Ovary (tissue), 3 donors: ENCODE data around the gene METRNL.
"Not testable (repeated sequence)": the region's sequence is repeated elsewhere in the genome, so short reads cannot be mapped to it uniquely, and the experiment has no call there.

Source experiments
- POLR2A ChIP-seq: fragments of 450-650 bp; IDR thresholded peaks from one replicate; pipeline ENCODE4 v1.6.1; 2017; ENCODE audit warnings: antibody characterized with exemption, mild to moderate bottlenecking, moderate library complexity
- TF ChIP-seq, protein P1 (sequence below), 3 donors: fragments of 450-650 bp in 2 of 3; fragments of 200-600 bp in 1 of 3; IDR thresholded peaks; one replicate each; pipeline versions ENCODE4 v1.5.1 to v1.8.0; 2016 to 2022; ENCODE audit warnings: antibody characterized with exemption in 3 of 3, mild to moderate bottlenecking in 1 of 3
- donor health status: DM: no; HTN: no; CAD: no.

DNA sequence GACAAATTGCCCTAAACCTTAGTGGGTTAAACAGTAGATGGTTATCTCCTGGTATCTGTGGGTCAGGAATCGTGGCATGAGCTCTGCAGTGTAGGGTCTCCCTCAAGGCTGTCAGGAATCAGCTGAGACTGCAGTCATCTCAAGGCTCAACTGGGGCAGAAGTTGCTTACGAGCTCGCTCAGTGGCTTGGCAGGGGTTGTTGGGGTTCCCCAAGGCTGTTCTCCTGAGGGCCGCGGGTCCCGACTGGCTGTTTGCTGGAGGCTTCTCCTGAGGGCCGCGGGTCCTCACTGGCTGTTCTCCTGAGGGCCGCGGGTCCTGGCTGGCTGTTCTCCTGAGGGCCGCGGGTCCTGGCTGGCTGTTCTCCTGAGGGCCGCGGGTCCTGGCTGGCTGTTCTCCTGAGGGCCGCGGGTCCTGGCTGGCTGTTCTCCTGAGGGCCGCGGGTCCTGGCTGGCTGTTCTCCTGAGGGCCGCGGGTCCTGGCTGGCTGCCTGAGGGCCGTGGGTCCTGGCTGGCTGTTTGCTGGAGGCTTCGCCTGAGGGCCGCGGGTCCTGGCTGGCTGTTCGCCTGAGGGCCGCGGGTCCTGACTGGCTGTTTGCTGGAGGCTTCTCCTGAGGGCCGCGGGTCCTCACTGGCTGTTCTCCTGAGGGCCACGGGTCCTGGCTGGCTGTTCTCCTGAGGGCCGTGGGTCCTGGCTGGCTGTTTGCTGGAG is 60.3 kb downstream of the METRNL start:
- TF ChIP-seq, protein P1, sequence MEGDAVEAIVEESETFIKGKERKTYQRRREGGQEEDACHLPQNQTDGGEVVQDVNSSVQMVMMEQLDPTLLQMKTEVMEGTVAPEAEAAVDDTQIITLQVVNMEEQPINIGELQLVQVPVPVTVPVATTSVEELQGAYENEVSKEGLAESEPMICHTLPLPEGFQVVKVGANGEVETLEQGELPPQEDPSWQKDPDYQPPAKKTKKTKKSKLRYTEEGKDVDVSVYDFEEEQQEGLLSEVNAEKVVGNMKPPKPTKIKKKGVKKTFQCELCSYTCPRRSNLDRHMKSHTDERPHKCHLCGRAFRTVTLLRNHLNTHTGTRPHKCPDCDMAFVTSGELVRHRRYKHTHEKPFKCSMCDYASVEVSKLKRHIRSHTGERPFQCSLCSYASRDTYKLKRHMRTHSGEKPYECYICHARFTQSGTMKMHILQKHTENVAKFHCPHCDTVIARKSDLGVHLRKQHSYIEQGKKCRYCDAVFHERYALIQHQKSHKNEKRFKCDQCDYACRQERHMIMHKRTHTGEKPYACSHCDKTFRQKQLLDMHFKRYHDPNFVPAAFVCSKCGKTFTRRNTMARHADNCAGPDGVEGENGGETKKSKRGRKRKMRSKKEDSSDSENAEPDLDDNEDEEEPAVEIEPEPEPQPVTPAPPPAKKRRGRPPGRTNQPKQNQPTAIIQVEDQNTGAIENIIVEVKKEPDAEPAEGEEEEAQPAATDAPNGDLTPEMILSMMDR (IDR thresholded peaks at IDR 0.05), result not testable (repeated sequence)
- TF ChIP-seq POLR2A, result not testable (repeated sequence)
